GM18502 (cell line): Measurements from ENCODE around the gene GTPBP6.
"Not testable (repeated sequence)": the region's sequence is repeated elsewhere in the genome, so short reads cannot be mapped to it uniquely, and the experiment has no call there.

ENCODE experiments used
- ATAC-seq: cut with Tn5 transposase; IDR thresholded peaks from one replicate; pipeline ENCODE4 v1.9.1; 2021; ENCODE audit warnings: mild to moderate bottlenecking; ENCODE audit not compliant: unreplicated experiment, poor library complexity

GTPBP6 gene

DNA sequence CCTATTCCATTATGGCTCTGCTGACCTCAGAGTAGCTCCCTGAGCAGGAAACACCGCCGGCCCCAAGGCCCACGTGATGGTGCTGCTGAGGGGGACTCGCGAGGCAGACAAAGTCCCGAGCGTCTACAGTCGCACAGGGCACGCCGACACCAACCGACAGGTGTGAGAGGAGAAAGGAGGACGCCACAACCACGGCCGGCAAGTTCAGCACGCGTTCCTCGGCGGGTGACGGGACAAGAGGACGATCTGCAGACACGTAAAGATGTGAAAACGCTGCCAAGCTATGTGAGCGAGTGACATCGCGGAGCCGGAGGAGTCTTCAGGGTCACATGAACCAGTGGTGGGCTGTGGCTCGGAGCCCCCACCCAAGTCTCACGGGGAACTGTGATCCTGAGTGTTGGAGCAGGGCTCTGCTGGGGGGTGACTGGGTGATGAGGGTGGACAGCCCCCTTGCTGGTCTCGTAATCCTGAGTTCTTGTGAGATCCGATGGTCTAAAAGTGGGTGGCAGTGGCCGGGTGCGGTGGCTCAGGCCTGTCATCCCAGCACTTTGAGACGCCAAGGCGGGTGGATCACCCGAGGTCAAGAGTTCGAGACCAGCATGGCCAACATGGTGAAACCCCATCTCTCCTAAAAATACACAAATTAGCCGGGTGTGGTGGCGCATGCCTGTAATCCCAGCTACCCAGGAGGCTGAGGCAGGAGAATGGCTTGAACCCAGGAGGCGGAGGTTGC is 34.2 kb upstream of the GTPBP6 start:
- ATAC-seq, result no peak

DNA sequence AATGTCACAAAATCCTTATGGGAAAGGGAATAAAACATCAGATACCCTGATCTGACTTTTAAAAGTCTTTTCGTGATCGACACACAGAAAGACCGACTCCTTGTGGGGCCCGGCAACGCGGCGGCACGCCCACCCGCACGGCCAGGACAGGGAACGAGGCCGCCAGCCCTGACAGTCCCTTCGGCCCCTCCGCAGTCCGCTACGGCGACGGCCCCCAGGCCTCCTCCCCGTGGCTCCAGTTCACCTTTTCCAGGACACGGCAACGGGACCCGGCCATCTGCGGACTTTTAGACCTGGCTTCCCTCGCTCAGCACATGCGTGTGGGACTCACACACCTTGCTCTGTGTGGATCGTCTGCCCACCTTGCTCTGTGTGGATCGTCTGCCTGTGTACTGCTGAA is 33.6 kb upstream of the GTPBP6 start:
- no peak for ATAC-seq

DNA sequence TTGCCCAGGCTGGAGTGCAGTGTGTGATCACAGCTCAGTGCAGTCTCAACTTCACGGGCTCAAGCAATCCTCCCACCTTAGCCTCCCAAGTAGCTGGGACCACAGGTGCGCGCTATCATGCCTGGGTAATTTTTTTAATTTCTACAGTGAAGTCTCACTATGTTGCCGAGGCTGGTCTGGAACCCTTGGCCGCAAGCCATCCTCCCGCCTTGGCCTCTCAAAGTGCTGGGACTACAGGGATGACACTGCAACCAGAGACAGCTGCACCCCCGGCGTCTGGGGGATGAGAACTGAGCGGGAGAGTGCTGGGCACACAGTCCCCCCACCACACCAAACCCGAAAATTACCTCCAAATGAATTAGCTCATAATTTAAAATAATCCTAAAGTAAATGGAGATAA is 33.1 kb upstream of the GTPBP6 start:
- no peak for ATAC-seq

DNA sequence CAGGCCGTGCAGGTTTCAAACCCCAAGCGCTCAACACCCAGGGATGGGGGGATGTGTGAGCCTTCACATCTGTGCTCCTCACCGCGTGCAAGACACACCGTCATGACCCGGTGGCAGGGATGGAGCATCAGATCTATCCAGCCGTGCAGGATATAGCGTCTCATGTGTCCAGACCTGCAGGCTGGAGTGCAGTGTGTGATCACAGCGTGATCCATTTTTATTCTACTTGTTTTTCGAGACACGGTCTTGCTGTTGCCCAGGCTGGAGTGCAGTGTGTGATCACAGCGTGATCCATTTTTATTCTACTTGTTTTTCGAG is 32.7 kb upstream of the GTPBP6 start:
- not testable (repeated sequence) for ATAC-seq

DNA sequence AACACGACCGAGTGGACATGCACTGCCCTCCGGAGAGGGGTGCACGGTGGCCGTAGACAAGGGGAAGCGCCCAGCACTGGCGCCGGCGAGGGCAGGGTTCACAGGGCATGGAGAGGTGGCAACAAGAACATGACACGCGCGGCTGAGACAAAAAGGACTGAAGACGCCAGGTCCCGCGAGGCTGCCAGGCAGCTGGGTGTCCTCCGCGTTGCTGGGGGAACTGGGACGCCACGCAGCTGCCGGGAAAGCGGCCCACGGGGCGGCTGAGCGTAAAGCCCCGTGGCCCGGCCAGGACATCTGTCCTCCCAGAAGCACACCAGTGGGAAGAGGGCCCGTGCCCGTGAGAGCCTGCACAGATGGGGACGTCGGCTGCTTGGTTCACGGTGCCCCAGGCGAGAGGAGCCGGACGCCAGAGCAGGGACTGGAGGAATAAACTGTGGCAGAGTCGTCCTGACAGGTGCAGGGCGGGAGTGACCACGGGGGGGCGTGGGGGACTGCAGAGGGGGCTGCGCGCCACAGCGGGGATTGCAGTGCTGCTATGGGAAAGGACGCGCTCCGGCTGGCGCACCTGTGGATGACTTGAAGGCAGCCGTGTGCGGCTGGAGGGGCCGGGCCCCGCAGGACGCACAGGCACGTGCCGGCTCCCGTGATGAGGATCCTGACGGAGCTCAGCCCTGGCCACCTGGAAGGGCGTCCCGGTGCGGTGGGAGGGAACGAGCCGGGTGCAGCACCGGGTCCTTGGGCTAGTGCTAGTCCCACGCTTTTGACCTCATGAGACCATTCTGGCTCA is 32.1 kb upstream of the GTPBP6 start:
- ATAC-seq, result no peak

DNA sequence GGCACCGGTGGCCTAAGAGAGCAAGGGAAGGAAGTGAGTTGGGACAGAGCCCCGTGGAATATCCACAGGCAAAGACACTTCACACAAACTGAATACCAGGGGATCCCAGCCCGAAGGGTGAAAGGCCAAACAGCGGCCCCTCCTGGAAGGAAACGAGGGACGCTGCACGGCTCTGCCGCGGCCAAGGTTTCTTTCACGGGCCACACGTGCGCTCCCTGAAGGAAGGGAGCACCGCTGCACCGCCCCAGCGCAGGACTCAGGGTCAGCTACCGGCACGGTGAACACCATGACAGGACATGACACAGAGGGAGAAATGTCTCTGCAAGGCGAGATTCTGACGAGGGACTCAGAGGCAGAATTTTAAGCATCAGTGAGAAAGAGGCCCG is 31.5 kb upstream of the GTPBP6 start:
- no peak for ATAC-seq

DNA sequence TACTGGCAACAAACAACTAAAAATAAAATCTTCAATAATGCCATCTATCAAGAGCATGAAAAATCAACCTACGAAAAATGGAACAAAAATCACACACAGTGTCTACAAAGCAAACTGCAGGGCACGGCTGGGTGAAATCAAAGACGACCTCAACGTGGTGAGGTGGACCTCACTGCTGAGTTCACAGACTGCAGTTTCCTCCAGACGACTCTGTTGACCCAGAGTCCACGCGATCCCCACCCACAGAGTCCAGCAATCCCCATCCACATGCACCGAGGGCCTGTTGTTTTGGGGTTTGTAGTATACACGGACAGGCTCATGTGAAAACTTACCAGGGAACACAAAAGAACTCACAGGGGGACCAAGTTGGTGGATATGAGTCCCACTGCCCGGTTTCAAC is 31.1 kb upstream of the GTPBP6 start:
- ATAC-seq, result no peak

DNA sequence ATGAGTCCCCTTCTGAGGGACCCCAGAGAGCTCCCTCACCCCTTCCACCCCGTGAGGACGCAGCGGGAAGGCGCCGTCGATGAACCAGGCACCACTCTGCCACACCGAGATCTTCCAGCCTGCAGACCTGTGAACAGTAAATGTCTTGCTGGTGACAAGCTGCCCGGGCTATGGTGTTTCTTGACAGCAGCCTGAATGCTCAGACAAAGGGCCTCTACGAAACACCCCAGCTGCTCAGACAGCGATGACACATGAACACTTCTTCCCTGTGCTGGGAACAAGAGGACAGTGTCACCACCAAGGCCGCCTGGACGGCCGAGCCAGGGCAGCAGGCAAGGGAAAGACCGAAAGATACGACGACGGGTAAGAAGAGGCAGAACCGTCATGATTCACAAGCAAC is 30.6 kb upstream of the GTPBP6 start:
- ATAC-seq, result no peak

DNA sequence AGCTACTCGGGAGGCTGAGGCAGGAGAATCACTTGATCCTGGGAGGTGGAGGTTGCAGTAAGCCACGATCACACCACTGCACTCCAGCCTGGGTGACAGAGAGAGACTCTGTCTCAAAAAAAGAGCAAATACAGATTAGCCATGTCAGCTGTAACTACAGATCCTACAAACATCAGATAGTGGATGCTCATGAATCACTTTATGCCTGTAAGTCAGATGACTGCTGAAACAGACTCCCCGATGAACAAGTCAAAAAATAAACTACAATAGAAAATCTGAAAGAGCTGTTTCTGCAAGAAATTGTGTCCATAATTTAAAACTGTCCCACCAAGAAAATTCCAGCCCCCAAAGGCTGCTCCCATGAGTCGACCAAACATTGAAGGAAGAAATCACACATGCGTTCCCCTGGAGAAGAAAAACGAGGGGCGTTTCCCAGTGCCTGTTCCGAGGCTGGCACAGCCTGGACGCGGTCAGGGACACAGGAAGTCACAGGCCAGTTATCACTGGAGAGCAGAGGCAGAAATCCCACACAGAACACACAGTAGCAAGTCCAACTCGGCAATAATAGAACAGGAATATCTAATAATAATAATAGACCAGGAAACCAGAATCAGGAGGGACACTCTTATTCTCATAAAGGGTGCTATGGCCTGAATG is 30.0 kb upstream of the GTPBP6 start:
- no peak for ATAC-seq

DNA sequence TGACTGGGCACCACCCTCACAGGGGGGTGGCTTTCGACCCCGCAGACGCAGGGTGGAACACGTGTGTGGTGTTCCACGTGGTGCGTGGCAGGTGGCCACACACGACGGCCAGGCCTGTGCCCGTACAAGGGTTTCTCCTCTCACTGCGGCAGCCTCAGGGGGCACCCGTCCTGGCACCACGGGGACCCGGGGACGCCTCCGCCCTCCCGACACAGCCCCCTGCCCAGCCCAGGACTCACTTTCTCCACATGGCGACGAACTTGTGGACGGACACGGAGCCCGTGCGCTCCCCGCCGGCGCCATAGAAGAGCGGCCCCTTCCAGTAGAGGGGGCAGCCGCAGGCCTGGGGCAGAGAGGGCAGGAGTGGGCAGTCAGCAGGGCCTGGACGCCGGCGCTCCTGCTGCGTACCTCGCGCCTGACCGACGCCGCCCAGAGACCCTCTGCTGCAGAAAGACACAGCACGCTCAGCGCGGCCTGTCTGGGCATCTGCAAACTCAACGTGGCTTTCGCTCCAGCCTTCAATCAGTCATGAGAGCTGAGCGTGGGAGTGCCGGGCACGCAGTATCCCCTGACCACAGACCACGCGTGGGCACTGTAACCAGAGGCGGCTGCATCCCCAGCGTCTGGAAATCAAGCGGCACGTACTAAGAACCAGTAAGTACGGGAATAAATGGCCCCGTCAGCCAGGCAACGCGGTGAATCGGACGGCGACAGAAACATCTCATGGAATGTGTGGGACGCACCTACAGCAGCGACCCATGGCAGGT is 28.9 kb upstream of the GTPBP6 start:
- no peak for ATAC-seq

DNA sequence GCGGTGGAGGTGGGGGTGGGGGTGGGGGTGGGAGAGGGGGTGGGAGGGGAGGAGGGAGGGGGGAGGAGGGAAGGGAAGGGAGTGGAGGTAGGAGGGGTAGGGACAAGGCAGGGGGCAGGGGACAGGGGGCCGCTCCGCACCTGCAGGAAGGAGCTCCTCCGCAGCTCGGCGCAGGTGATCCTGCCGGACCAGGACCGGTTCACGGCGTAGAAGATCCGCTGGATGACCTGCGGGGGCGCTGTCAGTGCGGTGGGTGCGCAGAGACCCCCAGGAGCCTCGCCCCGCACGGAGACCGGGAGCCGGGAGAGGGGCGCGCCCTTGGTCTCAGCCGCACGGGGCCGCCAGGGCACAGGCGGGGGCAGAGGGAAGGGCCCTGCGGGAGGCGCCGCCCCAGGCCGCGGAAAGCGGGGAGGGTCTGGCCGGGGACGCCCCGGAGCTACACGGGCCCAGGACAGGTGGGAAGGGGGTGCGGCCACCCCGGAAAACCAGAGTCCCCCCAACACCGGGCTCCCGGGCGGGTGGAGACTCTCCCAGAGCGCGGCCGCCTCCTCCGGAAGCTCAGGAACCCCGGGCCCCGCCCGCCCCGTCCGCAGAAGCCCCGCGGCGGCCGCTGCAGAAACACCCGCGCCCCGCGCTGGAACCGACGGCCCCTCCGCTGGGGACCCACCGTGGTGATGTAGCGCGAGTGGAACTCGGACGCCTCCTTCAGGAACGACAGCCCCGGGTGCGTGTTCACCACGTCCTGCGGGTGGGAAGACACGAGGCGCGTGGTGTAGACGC is 27.6 kb upstream of the GTPBP6 start:
- no peak for ATAC-seq

DNA sequence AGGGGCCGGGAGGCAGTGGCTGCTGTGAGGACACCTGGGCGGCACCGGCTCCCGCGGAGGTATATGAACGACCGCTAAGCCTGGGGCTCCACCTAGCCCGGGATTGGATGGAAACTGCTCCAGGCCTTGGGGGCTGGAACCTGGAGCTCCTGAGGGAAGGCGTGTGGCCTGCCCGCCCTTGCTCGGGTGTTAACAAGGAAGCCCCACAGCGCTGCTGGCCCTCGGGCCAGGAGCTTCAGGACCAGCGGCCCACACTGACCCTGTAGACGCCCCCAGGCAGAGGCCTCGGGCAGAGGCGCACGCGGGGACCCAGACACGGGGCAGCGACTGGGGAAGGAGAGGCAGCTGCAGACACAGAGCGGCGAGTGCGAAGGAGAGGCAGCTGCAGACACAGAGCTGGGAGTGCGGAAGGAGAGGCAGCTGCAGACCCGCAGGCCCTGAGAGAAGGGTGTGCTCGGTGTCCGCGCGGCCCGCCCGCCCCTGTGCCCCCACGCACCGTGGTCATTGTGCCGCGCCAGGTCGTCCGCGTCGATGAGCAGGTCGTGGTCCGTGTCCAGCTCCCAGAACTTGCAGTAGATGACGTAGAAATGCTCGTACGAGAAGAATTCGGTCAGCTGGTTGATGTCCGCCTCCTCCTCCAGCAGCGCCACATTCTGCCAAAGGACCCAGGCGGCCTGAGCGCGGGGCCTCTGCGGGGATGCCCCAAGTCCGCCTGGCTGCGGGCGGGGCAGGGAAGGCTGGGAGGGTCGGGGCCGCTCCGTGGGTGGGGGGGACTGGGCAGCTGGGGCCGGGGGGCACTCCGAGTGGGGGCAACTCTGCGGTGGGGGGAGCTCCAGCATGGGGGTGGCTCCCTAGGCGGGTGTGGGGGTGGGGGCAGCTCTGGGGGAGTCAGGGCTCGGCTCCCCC is 26.7 kb upstream of the GTPBP6 start:
- ATAC-seq, result no peak

DNA sequence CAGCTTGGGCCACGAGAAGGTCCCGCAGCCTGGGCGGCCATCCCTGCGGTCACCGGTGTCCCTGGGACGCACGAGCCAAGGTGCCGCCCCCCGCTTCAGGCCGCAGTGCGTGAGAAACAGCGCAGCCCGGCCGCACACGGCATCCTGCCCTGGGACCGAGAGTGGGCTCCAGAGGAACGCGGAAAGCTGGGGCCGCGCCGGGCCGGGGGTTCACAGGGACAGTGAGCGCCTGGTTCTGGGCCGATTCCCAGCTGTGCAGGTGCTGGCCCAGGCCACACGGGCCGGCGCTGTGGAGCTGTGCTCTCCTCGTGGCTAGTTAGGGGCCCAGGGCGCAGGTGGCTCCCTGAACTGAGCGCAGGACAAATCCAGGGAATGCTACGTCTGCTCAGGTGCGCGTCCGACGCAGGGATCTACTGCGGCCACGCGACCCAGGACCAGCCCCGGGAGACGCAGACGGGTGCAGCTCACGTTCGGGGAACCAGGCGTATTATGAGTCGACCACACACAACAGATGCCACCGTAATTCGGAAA is 25.8 kb upstream of the GTPBP6 start:
- no peak for ATAC-seq

DNA sequence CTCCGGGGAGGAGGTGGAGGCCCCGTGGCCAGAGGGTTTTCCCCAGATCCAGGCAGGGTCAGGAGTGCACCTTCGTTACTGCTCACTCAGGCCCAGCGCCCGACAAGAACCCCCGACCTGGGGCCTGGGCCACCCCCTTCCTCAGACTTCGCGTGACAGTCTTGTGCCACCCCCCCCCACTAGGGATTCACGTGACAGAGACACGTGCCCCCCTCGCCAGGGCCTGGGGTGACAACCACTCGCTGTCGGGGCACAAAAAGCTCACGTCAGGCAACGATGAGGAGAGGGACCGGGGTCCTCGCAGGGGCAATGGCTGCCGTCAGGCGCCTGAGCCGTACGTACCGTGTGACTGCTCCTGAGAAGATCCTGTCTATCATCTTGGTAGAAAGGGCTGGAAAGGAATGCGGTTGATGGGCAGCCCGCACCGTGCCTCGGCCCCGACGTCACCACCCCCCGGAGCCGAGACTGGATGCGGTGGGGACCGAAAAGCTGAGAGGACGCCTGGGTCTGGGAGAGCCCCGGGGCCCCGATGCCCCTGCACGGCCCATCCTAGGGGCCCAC is 23.0 kb upstream of the GTPBP6 start:
- ATAC-seq, result no peak

DNA sequence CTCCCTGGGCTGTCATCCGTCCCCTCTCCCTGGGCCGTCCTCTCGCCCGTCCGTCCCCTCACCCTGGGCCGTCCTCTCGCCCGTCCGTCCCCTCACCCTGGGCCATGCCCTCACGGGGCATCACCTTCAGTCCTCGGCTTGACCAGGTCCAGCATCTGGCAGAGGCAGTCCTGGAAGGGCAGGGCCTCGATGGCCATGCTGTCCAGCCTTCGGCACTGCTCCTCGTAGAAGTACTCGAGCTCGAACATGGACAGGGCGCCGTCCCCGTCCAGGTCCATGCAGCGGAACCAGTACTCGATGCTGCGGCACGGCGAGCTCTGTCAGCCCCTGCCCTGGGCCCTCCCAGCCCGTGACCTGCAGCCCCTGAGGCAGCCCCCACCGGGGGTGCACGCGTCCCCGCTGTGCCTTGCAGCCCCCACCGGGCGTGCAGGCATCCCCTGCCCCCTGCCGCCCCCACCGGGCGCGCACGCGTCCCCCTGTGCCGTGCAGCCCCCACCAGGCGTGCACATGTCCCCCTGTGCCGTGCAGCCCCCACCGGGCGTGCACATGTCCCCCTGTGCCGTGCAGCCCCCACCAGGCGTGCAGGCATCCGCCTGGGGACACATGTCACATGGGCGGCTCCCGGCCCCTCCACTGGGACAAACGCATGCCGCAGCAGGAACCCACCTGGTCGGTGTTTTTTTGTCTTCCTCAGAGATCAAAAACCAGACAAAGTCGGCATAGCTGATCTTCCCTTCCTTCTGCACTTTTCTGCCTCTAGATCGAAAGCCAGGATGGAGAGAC is 22.2 kb upstream of the GTPBP6 start:
- no peak for ATAC-seq

DNA sequence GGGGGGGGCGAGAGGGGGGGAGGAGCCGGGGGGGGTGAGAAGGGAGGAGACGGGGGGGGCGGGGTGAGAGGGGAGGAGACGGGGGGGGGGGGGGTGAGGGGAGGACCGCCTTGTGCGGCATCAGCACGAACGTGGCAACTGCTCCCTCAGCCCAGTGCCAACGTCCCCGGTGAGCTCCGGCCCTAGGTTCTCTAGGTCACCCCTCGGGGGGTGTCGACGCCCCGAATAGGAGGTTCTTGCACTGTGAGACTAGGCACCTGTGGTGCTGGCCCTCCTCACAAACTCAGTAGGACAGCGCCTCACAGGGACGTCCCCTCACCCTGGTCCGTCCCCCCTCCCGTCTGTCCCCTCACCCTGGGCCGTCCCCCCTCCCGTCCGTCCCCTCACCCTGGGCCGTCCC is 21.5 kb upstream of the GTPBP6 start:
- ATAC-seq, result no peak

DNA sequence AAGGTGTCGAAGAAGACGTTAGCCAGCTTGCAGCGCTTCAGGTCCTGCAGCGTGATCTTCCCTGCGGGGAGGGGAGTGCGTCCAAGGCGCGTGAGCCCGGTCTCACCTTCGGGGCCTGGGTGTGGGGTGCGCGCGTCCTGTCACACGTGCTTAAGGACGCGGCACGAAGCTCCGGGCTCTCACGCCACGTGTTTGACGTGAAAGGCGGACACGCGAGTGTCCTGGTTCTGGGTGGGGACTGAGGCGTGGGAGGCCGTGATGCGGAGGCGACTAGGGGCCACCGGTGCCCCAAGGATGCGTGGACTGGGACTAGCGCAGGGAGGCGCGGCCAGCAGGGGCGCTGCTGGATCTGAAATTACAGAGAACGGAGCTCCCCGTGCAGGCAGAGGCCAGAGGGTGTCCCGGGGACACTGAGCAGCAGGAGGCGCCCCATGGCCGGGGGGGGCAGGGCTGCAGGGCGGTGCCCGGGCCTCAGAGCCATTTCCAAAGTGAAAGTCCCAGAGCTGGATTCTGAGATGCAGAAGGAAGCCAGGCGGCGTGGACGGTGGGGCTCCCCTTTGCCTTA is 20.3 kb upstream of the GTPBP6 start:
- no peak for ATAC-seq
